ENCODE results near the gene DVL2.
A peak's percentile ranks its signal among the peaks of the same experiment; 100 is the strongest.

DNA sequence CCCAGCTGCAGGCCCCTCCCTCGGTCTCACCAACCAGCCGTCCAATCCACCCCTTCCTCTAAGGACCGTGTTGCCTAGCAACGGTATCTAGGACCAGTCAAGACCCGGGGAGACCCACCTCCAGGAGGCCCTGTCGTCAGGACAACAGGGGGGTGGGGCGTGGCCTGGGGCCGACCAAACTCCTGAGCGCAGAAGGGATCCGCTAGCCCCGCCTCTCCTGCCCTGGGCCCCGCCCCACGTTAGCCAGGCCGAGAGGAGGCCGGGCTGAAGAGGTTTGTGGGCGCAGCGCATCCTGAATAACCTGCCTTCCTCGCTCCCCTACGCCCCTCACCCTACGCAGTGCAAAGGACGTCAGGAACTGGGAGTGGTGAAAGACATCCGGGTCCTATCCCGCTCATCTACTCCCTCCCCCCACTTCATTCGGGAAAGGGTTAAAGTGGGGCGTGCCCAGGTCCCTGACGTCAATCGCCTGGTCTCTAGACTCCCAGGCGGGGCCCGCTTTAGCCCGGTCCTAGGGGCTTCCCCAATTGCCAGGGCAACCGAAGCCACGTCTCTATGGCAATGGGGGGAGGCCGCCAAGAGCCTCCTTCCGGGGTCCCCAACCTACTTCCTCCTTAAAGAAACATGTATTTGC lies 29.4 kb downstream of the DVL2 start:
- TF ChIP-seq, protein P1, sequence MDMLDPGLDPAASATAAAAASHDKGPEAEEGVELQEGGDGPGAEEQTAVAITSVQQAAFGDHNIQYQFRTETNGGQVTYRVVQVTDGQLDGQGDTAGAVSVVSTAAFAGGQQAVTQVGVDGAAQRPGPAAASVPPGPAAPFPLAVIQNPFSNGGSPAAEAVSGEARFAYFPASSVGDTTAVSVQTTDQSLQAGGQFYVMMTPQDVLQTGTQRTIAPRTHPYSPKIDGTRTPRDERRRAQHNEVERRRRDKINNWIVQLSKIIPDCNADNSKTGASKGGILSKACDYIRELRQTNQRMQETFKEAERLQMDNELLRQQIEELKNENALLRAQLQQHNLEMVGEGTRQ (CRISPR knock-in tag; IDR thresholded peaks at IDR 0.05), result peak; percentile 34; the same call in 1 of the 2 replicates
- TF ChIP-seq, protein P2, sequence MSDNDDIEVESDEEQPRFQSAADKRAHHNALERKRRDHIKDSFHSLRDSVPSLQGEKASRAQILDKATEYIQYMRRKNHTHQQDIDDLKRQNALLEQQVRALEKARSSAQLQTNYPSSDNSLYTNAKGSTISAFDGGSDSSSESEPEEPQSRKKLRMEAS (CRISPR knock-in tag; IDR thresholded peaks at IDR 0.05), result no peak
- TF ChIP-seq, protein P3, sequence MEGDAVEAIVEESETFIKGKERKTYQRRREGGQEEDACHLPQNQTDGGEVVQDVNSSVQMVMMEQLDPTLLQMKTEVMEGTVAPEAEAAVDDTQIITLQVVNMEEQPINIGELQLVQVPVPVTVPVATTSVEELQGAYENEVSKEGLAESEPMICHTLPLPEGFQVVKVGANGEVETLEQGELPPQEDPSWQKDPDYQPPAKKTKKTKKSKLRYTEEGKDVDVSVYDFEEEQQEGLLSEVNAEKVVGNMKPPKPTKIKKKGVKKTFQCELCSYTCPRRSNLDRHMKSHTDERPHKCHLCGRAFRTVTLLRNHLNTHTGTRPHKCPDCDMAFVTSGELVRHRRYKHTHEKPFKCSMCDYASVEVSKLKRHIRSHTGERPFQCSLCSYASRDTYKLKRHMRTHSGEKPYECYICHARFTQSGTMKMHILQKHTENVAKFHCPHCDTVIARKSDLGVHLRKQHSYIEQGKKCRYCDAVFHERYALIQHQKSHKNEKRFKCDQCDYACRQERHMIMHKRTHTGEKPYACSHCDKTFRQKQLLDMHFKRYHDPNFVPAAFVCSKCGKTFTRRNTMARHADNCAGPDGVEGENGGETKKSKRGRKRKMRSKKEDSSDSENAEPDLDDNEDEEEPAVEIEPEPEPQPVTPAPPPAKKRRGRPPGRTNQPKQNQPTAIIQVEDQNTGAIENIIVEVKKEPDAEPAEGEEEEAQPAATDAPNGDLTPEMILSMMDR (IDR thresholded peaks at IDR 0.05), result no peak
- TF ChIP-seq JUN (CRISPR knock-in tag; IDR thresholded peaks at IDR 0.05), result no peak
- TF ChIP-seq, protein P4, sequence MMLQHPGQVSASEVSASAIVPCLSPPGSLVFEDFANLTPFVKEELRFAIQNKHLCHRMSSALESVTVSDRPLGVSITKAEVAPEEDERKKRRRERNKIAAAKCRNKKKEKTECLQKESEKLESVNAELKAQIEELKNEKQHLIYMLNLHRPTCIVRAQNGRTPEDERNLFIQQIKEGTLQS (CRISPR knock-in tag; conservative IDR thresholded peaks at IDR 0.05), result no peak
- no peak for TF ChIP-seq RELA (CRISPR knock-in tag; IDR thresholded peaks at IDR 0.05; ENCODE audit: borderline replicate concordance)
- TF ChIP-seq, protein P5, sequence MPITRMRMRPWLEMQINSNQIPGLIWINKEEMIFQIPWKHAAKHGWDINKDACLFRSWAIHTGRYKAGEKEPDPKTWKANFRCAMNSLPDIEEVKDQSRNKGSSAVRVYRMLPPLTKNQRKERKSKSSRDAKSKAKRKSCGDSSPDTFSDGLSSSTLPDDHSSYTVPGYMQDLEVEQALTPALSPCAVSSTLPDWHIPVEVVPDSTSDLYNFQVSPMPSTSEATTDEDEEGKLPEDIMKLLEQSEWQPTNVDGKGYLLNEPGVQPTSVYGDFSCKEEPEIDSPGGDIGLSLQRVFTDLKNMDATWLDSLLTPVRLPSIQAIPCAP (CRISPR knock-in tag; IDR thresholded peaks at IDR 0.05), result no peak
- TF ChIP-seq, protein P6, sequence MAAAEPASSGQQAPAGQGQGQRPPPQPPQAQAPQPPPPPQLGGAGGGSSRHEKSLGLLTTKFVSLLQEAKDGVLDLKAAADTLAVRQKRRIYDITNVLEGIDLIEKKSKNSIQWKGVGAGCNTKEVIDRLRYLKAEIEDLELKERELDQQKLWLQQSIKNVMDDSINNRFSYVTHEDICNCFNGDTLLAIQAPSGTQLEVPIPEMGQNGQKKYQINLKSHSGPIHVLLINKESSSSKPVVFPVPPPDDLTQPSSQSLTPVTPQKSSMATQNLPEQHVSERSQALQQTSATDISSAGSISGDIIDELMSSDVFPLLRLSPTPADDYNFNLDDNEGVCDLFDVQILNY (CRISPR knock-in tag; IDR thresholded peaks at IDR 0.05), result no peak
- TF ChIP-seq, protein P7, sequence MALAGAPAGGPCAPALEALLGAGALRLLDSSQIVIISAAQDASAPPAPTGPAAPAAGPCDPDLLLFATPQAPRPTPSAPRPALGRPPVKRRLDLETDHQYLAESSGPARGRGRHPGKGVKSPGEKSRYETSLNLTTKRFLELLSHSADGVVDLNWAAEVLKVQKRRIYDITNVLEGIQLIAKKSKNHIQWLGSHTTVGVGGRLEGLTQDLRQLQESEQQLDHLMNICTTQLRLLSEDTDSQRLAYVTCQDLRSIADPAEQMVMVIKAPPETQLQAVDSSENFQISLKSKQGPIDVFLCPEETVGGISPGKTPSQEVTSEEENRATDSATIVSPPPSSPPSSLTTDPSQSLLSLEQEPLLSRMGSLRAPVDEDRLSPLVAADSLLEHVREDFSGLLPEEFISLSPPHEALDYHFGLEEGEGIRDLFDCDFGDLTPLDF (CRISPR knock-in tag; IDR thresholded peaks at IDR 0.05), result no peak
- TF ChIP-seq FOXK1 (CRISPR knock-in tag; IDR thresholded peaks at IDR 0.05), result no peak
